SK-N-MC (cell line): Measurements from ENCODE around the gene KCNJ18.
"Not testable (repeated sequence)": the region's sequence is repeated elsewhere in the genome, so short reads cannot be mapped to it uniquely, and the experiment has no call there.

ENCODE experiments used
- EZH2 ChIP-seq: fragments of 200-600 bp; sonication (generic); IDR thresholded peaks from one replicate; pipeline ENCODE4 v1.6.1; 2017; ENCODE audit warnings: antibody characterized with exemption
- POLR2AphosphoS5 ChIP-seq: IDR thresholded peaks from 2 replicates; pipeline ENCODE4 v1.6.1; 2012; ENCODE audit warnings: mild to moderate bottlenecking, low read depth, low read length, borderline replicate concordance

DNA sequence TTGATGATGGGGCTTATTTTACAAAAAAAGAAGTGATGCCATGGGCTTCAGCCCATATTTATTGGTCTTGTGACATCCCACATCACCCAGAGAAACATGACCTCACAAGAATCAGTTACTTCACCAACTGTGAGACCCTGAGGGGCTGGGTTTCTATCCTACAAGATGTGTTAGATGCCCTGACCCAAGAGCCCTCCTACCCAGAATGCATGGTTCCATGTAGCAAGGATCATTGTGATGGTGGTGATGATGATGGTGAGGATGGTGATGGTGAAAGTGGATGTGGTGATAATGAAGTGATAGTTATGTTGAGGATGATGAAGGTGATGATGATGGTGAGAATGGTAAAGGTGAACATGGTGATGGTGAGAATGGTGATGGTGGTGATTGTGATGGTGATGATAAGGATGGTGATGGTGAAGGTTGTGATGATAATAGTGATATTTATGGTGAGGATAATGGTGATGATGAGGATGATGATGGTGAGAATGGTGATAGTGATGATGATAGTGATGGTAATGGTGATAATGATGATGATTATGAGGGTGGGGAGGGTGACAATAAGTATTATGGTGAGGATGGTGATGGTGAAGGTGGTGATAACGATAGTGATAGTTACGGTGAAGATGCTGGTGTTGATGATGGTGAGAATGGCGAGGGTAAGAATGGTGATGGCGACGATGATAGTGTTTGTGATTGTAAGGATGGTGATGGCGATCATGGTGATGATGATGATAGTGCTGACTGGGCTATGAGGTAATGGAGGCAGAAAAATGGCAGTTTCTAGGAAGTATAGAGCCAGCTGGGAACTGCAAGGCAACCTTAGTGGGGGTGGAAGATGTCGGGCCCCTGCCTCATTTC, 28.5 kb upstream of the KCNJ18 start:
- not testable (repeated sequence) for TF ChIP-seq POLR2AphosphoS5, EZH2
